GM21529 (cell line): ENCODE results near the gene IQGAP3.
"Not testable (repeated sequence)": the region's sequence is repeated elsewhere in the genome, so short reads cannot be mapped to it uniquely, and the experiment has no call there.

ENCODE experiments used
- ATAC-seq: cut with Tn5 transposase; IDR thresholded peaks from one replicate; pipeline ENCODE4 v1.9.1; 2021; ENCODE audit not compliant: unreplicated experiment

IQGAP3 gene

DNA sequence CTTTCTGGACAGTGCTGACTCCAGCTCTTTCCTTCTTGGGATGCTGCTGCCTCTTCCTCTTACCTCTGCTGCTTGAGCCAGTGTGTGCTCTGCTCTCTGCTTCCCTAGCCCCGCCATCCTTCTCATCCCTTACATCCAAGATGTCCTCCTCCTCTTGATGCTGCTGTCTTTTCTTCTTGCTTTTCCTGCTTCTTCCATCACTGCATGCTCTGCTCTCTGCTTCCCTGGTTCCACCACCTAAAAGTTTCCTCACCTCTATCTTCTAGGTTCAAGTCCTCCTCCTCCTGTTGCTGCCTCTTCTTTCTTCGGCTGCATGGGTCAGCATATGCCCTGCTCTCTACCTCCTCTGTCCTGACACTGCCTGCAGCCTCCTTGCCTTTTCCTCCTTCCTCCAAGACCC is 22.7 kb upstream of the IQGAP3 start:
- ATAC-seq, result no peak

DNA sequence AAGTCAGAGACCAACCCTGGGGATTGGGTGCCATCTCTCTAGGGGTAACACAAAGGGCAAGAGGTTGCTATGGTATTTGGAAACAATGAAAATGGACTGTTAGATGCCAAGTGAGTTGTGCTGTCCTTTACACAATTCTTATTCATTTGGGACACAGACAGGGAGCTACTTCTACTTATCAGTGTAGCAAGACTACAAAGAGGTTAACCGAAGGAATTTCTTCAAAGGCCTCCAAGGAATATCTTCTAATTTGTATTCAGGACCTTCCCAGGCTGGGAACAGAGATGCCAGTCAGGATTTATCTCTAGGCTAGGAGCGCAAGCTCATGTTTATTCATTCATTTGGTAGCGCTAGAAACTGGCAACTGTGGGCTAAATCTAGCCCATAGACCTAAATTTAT is 21.8 kb upstream of the IQGAP3 start:
- no peak for ATAC-seq

DNA sequence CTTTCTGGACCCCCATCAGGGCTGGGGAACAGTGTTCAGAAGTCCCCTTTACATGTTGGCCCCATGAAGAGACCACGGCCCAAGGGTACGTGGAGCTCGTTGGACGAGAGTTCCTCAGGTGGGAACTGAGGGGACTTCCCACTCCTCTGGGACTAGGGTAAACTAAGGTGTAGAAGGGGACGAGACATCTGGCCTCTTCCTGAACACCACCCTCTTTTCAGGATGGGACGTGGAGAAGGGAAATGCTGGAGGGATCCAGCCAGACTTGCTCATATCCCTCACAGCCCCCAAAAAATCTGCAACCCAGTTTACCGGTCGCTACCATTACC is 21.3 kb upstream of the IQGAP3 start:
- ATAC-seq, result no peak

DNA sequence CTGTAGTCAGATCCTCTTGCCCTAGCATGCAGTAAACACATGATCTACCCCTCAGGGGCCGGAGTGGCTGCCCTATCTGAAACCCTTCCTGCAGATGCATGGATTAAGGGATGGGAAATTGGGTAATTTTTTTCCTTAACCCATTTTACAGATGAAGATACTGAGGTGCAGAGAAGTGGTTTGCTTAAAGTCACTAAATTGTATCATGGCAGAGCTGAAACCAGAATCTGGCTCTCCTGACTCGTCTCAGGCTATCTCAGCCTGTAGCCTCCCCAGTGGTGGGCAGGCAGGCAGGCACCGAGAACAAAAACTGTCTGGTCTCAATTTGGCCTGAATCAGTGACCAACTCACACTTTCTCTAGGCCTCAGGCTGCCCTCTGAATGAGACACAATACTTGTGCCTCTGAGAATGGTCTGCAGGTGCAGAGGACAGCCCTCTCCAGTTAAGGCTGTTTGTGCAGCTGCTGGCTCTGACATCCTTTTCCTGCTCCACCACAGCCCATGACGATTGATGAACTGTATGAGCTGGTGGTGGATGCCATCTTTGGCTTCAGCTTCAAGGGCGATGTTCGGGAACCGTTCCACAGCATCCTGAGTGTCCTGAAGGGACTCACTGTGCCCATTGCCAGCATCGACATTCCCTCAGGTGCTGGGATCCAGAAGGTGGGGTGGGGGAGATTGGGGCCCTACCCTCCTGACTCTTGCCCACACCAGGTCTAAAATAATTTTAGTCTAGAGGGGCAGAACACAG is 20.7 kb upstream of the IQGAP3 start:
- no peak for ATAC-seq

DNA sequence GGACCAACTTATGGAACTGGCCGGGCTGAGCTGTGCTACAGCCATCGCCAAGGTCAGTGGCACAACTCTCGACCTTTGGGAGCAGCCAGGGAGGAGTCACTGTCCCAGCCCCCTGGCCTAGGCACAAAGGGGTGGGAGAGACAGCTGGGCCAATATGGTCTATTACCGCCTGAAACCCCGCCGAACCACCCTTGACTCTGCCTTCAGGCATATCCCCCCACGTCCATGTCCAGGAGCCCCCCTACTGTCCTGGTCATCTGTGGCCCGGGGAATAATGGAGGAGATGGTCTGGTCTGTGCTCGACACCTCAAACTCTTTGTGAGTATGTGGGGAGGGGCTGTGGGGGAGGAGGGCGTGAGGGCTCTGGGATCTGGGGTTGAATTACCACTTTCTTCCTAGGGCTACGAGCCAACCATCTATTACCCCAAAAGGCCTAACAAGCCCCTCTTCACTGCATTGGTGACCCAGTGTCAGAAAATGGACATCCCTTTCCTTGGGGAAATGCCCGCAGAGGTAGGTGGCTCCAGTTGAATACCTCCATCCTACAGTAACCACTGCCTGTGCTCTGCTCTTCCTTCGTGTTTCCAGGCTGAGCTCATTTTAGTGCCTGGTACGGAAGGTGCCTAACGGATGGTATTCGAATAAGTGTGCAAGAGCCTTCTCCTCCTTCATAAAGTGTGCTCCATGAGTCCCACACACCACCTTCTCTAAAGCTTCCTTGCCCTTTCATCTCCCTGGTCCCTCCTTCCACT is 20.0 kb upstream of the IQGAP3 start:
- ATAC-seq, result no peak

DNA sequence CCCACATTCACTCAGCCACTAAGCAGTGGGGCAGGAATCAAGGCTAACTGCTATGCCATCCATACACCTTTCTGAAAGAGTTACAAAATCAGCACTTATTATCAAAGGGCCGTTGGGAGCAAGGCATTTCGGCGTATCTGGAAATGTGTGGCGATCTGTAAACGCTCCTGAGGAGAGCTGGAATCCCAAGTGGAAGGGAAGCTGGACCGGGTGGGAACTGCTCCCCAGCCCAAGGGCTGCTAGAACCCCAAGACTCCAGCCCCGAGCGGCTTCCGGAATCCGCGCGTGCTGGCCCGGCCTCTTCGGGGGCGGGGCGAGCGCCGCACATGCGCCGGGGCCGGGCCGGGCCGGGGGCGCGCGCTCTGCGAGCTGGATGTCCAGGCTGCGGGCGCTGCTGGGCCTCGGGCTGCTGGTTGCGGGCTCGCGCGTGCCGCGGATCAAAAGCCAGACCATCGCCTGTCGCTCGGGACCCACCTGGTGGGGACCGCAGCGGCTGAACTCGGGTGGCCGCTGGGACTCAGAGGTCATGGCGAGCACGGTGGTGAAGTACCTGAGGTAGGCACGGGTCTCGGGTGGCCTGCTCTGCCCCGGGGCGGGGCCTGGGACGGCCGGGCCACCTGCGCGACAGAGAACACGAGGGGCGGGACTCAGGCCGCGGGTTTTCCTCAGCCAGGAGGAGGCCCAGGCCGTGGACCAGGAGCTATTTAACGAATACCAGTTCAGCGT is 19.2 kb upstream of the IQGAP3 start, which contains the start of gene NAXE:
TSS of gene NAXE (plus strand) at position 345 of the 726 bp plus-strand sequence. CDS start at position 374, 29 bp downstream.
- ATAC-seq, result peak; percentile 90

DNA sequence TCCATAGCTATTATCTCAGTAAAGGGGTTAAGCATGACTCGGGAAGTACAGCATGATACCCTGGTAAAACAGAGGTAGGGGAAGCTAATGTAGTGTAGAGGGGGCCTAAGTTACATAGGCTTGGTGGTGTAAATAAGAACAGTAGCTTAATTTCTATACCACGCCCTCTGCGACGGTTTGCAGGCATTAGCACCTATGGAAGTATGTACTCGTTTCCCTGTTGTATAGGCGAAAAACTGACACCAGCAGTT is 18.7 kb upstream of the IQGAP3 start:
- no peak for ATAC-seq

DNA sequence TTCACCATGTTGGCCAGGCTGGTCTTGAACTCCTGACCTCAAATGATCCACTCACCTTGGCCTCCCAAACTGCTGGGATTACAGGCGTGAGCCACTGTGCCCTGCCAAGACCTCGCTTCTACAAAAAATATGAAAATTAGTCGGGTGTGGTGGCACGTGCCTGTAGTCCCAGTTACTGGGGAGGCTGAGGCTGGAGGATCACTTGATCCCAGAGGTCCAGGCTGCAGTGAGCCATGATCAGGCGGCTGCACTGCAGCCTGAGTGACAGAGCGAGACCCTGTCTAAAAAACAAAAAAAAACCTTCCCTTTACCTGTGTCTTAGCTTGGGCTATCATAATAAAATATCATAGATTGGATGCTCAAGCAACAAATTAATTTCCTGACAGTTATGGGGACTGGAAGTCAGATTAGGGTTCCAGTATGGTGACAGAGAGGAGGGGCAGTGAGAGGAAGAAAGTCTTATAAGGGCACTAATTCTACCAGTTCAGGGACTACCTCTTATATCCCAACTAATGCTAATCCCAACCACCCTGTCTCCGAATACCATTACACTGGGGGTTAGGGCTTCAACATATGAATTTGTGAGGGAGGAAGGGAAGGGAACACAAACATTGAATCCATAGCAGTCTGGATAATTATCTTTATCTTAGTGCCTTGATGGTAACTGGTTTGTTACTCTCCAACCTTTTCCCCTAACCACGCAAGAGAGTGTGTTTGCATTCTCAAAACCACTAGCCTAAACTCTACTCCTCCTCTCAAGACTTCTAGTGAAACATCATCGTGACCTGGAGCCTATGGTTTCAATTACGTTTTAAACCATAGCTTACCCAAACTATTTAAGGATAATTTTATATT is 18.2 kb upstream of the IQGAP3 start:
- ATAC-seq, result no peak

DNA sequence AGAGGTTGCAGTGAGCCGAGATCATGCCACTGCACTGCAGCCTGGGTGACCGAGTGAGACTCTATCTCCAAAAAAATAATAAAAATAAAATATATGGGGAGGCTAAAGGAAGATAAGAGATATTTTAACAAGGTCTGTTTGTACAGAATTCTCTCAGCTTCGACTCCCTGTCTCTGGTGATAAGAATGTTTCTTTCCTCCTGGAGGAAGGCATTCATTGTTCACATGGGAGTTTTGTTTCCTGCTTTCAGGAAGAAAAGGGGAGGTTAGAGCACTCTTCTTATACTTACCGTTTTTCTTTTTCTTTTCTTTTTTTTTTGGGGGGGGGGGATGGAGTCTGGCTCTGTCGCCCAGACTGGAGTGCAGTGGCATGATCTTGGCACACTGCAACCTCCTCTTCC is 17.2 kb upstream of the IQGAP3 start:
- no peak for ATAC-seq

DNA sequence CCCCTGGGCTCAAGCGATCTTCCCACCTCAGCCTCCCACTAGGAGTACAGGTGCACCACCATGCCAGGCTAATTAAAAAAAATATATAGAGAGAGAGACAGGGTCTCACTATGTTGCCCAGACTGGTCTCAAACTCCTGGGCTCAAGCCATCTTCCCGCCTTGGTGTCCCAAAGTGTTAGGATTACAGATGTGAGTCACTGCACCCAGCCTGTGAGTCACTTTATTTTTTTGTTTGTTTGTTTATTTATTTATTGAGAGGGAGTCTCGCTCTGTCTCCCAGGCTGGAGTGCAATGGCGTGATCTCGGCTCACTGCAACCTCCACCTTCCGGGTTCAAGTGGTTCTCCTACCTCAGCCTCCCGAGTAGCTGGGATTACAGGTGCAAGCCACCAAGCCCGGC is 15.6 kb upstream of the IQGAP3 start:
- ATAC-seq, result not testable (repeated sequence)

DNA sequence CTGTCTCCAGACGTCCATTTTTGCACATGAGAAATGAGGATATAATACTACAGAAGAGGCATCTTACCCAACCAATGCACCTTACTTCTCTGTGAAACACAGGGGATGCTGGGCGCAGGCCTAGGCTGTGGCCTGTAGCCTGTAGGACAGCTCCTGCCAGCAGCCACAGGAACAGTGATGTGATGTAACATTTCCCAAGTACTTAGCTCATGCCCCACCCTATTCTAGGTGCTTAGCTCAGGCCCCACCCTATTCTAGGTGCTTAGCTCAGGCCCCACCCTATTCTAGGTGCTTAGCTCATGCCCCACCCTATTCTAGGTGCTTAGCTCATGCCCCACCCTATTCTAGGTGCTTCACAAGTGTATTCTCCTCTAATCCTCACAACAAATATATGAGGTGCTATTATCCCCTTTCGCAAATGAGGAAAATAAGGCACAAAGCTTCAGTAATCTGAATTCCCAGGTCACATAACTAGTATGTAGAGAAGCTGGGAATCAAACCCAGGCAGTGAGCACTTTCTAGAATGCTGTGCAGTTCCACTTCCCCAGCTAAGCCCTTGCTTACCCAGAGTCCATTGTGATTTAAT is 14.6 kb upstream of the IQGAP3 start:
- ATAC-seq, result no peak

DNA sequence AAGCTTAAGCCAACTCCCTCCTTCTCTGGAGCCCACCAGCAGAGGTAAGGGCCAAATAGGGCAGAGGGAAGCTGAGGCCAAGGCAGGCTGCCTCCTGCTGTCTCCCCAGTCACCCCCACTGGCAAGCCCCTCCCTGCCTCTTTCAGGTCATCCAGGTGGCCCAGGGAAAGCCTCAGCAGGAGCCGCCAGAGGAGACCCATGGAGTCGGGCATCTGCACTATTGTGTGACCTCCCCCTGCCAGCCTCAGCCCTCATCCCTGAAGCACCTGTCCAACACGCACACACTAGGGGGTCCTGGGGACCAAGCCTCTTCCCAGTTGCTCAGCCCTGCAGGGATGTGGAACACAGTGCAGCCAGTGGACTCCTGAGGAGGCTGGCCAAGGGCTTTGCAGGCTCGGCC is 14.0 kb upstream of the IQGAP3 start:
- no peak for ATAC-seq

DNA sequence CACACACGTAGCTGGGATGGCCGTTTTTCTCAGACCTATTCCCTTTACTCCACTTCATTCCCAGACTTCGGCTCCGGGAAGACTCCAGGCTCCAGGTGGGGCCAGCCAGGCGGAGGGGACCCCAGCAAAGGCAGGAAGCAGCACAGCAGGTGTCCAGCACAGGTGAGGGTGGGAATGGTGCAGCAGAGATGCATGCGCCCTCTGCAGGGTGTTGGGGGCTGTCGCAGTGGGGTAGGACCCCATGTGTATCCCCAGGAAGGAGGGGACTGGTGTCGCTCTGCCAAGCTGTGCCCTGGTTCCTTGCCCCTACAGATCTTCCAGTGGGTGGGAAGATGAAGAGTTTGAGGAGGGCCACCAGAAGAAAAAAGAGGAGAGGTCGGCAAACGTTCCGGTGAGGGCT is 12.4 kb upstream of the IQGAP3 start:
- no peak for ATAC-seq

DNA sequence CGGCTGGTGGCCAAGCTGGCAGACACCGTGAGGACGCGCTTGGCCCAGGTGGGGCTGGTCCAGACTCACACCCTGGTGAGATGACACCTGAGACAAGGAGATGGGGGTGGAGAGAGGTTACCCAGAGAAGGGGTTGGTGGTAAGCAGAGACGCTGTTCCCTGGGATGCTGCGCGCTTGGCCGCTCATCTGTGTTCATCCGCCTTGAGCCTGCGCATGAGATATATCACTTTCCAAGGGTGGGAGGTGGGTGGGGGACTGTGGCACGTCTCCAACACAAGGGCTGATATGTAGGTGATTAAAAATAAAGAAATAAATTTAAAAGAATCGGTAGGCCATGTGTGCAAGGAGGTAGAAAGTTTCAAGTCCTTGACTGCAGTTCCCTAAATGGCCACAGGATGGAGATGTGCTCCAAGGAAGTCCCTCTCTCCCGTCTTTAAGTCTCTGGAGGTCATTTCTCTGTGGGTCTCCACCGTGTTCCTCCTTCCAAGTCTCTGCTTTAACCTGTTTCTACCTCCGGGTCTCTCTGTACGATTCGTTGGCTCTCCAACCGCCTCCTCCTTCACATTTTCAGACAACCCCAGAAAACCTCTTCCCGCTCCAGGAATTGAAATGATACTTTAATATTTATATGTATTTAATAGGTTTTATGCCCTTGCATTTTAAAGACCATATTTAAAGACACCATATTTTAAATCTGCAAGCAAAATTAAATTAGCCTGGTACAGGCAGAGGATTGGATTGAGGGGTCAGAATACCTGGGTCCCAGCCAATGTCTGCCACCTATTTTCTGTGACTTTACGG is 11.7 kb upstream of the IQGAP3 start:
- no peak for ATAC-seq

DNA sequence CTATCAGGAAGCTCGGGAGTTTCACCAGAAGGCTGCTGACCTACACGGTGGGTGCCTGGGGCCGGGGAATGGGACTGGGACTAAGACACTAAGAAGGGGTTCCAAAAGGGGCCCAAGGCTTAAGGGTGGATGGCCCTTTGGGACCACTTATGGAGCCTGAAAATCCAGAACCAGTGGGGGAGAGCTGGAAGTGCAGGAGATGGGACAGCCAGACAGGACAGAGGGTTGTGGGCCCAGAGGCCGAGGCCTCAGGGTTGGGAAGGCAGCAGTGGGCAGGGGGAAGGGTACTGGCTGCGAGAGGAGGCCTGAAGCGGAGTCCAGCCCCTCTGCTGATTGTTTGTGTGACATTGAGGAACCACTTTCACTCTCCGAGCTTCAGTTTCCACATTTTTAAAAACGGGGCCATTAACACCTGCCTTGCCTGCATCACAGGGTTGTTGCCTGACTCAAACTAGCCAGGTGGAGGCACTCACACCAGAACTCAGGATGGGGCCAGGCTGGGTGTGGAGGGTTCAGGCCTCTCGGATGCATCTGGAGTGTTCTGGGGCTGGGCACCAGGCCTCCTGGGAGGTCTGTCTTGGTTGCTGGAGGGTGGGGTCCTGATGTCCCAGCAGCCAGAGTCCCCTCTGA is 10.1 kb upstream of the IQGAP3 start:
- ATAC-seq, result no peak

DNA sequence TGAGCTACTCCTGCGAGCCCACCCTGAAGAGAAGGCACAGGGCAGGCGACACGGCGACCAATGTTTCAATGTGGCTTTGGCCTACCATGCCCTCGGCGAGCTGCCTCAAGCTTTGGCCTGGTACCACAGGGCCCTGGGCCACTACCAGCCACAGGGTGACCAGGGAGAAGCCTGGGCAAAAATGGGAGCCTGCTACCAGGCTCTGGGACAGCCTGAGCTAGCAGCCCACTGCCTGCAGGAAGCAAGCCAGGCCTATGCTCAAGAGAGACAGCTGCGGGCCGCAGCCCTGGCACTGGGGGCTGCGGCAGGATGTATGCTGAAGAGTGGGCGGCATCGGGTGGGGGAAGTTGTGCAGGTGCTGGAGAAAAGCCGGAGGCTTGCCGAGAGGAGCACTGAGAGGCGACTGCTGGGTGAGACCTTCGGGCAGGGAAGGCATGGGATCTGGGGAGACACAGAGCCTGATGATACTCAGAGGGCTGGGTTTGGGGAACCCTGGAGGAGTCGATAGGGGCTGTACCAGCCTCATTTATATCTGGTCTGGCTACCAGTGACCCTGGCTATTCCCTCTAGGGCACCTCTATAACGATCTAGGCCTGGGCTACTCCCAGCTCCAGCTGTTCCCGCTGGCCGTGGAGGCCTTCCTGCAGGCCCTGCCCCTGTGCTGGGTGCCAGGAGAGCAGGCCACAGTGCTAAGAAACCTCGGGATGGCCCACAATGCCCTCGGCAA is 9.5 kb upstream of the IQGAP3 start:
- ATAC-seq, result no peak

DNA sequence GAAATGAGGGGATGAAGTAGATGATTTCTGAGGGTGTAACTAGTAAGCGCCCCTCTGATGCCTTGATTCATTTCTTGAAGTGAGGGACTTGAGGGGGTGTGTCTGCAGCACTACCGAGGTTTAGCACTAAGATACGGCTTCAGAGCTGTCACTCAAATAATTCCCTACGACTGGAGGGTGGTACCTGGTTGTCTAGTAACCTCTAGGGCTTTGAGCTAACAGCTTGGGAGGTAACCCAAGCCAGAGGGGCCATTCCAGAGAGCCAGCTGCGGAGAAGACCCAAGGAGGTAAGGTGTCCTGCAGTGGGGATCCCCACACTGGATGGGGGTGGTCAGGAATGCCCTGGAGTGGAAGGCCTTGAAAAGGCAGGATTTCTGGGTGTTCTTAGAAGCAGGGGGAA is 7.1 kb upstream of the IQGAP3 start, which contains the start of gene TTC24:
TSS of gene TTC24 (plus strand) at position 252 of the 400 bp plus-strand sequence. CDS start 1,642 bp downstream, outside the sequence.
- no peak for ATAC-seq

DNA sequence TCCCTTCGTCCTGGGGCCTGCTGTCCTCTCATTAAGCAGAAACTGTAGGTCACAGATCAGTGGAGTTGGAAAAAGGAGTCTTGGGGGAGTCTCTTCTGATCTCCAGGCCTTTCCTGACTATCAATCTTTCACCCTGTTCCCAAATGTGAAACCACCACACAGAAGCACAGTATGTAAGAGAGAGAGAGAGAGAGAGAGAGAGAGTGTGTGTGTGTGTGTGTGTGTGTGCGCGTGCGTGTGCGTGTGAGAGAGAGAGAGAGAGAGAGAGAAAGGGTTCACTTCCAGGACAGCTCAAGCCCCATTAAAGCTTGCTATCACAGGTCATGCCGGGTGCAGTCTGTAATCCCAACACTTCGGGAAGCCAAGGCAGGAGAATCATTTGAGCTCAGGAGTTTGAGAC is 5.7 kb upstream of the IQGAP3 start:
- ATAC-seq, result no peak

DNA sequence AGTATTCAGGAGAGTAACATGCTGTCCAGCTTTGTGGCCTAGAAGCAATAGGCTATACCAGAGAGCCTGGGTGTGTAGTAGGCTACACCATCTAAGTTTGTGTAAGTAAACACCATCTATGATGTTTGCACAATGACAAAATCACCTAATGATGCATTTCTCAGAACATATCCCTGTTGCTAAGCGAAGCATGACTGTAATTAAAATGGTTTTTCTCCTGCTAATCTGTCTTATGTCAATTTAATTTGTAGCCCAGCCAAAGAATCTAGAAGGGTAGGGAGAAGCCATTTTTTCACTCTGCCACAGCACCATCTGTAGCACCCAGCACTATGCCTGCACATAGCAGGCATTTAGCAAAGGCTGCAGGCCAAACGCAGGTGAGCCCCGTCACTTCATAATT is 5.2 kb upstream of the IQGAP3 start:
- no peak for ATAC-seq
